HEK293 (cell line): Measurements from ENCODE around the gene PIP4K2C.
"Not testable (repeated sequence)": the region's sequence is repeated elsewhere in the genome, so short reads cannot be mapped to it uniquely, and the experiment has no call there.

Source experiments
- CTCF ChIA-PET: fragments of 350-600 bp; formaldehyde crosslinking; extraction: SDS; loops from one replicate; lab custom pipeline; 2021; ENCODE audit warnings: antibody characterized with exemption; lab: Yijun Ruan, JAX
- POLR2A ChIA-PET: fragments of 300-600 bp; formaldehyde crosslinking; extraction: SDS; loops from one replicate; lab custom pipeline; 2020; ENCODE audit warnings: antibody characterized with exemption, inconsistent platforms; lab: Yijun Ruan, JAX
- H3K27ac ChIP-seq: fragments of 200-500 bp; sonication (Bioruptor generic); 2 replicates; pipeline ENCODE4 v1.5.1; 2014; ENCODE audit warnings: low read depth, low read length, control low read depth, inconsistent platforms; ENCODE audit errors: extremely low read depth
- H3K36me3 ChIP-seq, 2 experiments: fragments of 200-500 bp in 1 of 2; sonication (Bioruptor generic) in 1 of 2; 1 replicate in 1 of 2; 2 replicates in 1 of 2; pipeline ENCODE4 v1.5.1; 2014 to 2017; ENCODE audit warnings: inconsistent platforms in 2 of 2, low read length in 2 of 2; ENCODE audit not compliant: control insufficient read depth in 2 of 2, insufficient read depth in 1 of 2
- H3K4me1 ChIP-seq: fragments of 200-500 bp; sonication (Bioruptor generic); 2 replicates; pipeline ENCODE4 v1.5.1; 2014; ENCODE audit warnings: mild to moderate bottlenecking, low read length, inconsistent platforms; ENCODE audit not compliant: control insufficient read depth, insufficient read depth
- H3K4me3 ChIP-seq: 2 replicates; pipeline ENCODE4 v1.5.1; 2011; ENCODE audit warnings: low read depth, mild to moderate bottlenecking, control low read depth, low read length, moderate library complexity
- H3K9me3 ChIP-seq: fragments of 200-500 bp; sonication (Bioruptor generic); 2 replicates; pipeline ENCODE4 v1.5.1; 2014; ENCODE audit warnings: low read depth, low read length, inconsistent platforms; ENCODE audit not compliant: control insufficient read depth, insufficient read depth
- PRDM10 ChIP-seq: fragments of 450-650 bp; formaldehyde crosslinking; IDR thresholded peaks from 2 replicates; pipeline ENCODE4 v1.5.1; 2016; ENCODE audit warnings: missing biosample characterization, missing genetic modification characterization
- SCRT2 ChIP-seq: fragments of 450-650 bp; formaldehyde crosslinking; IDR thresholded peaks from 2 replicates; pipeline ENCODE4 v1.5.1; 2016; ENCODE audit warnings: missing biosample characterization, missing genetic modification characterization
- WT1 ChIP-seq: fragments of 450-650 bp; formaldehyde crosslinking; IDR thresholded peaks from 2 replicates; pipeline ENCODE4 v1.5.1; 2016; ENCODE audit warnings: missing biosample characterization, missing genetic modification characterization
- ZNF140 ChIP-seq: fragments of 450-650 bp; formaldehyde crosslinking; IDR thresholded peaks from 2 replicates; pipeline ENCODE4 v1.5.1; 2016; ENCODE audit warnings: missing biosample characterization, missing genetic modification characterization
- ZNF521 ChIP-seq: fragments of 450-650 bp; formaldehyde crosslinking; IDR thresholded peaks from 2 replicates; pipeline ENCODE4 v1.5.1; 2017; ENCODE audit warnings: missing biosample characterization, mild to moderate bottlenecking, missing genetic modification characterization
- ZSCAN18 ChIP-seq: fragments of 450-650 bp; formaldehyde crosslinking; IDR thresholded peaks from 2 replicates; pipeline ENCODE4 v1.5.1; 2016; ENCODE audit warnings: missing biosample characterization, missing genetic modification characterization

Gene PIP4K2C

GRCh38 chr12:57588951-57589610, 1.9 kb upstream of the PIP4K2C start:
- not testable (repeated sequence) for H3K36me3 ChIP-seq, H3K9me3 ChIP-seq, H3K4me3 ChIP-seq, H3K4me1 ChIP-seq, H3K27ac ChIP-seq
- POLR2A ChIA-PET, result interaction anchor here (0.6 kb wide), 1 partner anchor 88 kb away, joined by 3 read pairs; no protein-coding TSS in a partner anchor
- TF ChIP-seq SCRT2 (peak; percentile 80), WT1 (tag by site-specific recombination) (peak; percentile 50)
- CTCF ChIA-PET, result interaction anchor here (1.0 to 1.6 kb wide), 2 partner anchors 8 to 32 kb away, joined by 4 to 5 read pairs; no protein-coding TSS in a partner anchor

GRCh38 chr12:57590479-57590863, 521 bp upstream of the PIP4K2C start:
- ChIA-PET CTCF (interaction anchor here (0.6 to 1.6 kb wide), 5 partner anchors 10 to 146 kb away, joined by 3 to 5 read pairs (median 3); no protein-coding TSS in a partner anchor), POLR2A (interaction anchor here (1.4 to 2.6 kb wide), 3 partner anchors 10 to 67 kb away, joined by 3 to 9 read pairs (median 5); no protein-coding TSS in a partner anchor)

GRCh38 chr12:57591782-57592325, 862 bp downstream of the PIP4K2C start:
- TF ChIP-seq ZNF521 (tag by site-specific recombination) (no peak), PRDM10 (tag by site-specific recombination) (peak; percentile 81)
- CTCF ChIA-PET, result interaction anchor here (0.6 to 3.3 kb wide), 7 partner anchors 8 to 135 kb away, joined by 3 to 42 read pairs (median 5); partner anchors contain the start of genes B4GALNT1 and OS9
- Histone ChIP-seq H3K9me3 (no peaks in the 10 kb centered on the region), H3K36me3 (peaks cover 11 to 23% of the 10 kb centered on the region in 2 experiments; a peak in 2 of 3 replicates), H3K27ac (no peak overlapping the region; the same call in 1 of the 2 replicates), H3K4me3 (peak overlapping the region; percentile 87), H3K4me1 (peaks cover 5% of the 10 kb centered on the region)
- POLR2A ChIA-PET, result interaction anchor here (0.7 to 2.6 kb wide), 9 partner anchors 11 to 153 kb away, joined by 3 to 9 read pairs (median 3); partner anchors contain the start of genes ARHGEF25, B4GALNT1, DDIT3 and TSPAN31

More at GRCh38 chr12:57590479-57590863, 521 bp upstream of the PIP4K2C start:
- H3K4me1 ChIP-seq, result peaks cover 5% of the 10 kb centered on the region
- peak overlapping the region; percentile 87 for H3K4me3 ChIP-seq
- no peak for TF ChIP-seq ZSCAN18 (tag by site-specific recombination)
- peak; percentile 89 for TF ChIP-seq PRDM10 (tag by site-specific recombination)
- TF ChIP-seq ZNF140 (tag by site-specific recombination), result no peak
- TF ChIP-seq, all 188 proteins: peak for 1
- no peaks in the 10 kb centered on the region for H3K9me3 ChIP-seq
- H3K27ac ChIP-seq, result no peak overlapping the region; the same call in 1 of the 2 replicates
- peaks cover 10 to 11% of the 10 kb centered on the region in 2 experiments; a peak in 2 of 3 replicates for H3K36me3 ChIP-seq
